Hepatocyte (in vitro differentiated cells): ENCODE data around the gene WDR18. TPM values are rescaled to one million over a fixed set of nuclear protein-coding genes. Genes with fewer than 3 reads are reported as not detected.

Experiments used
- DNase-seq: peaks from one replicate; pipeline ENCODE4 v3.0.0-alpha.2; 2016; ENCODE audit warnings: low spot score
- H2AFZ ChIP-seq: fragments of 200-600 bp; sonication (generic); 2 replicates; pipeline ENCODE4 v1.6.0; 2016; ENCODE audit warnings: antibody characterized with exemption, mild to moderate bottlenecking
- H3K27ac ChIP-seq: fragments of 200-600 bp; sonication (generic); 2 replicates; pipeline ENCODE4 v1.5.1; 2016; ENCODE audit warnings: mild to moderate bottlenecking
- H3K27me3 ChIP-seq: fragments of 200-600 bp; sonication (generic); 2 replicates; pipeline ENCODE4 v1.6.1; 2016
- H3K36me3 ChIP-seq: fragments of 200-600 bp; sonication (generic); replicated peaks from 2 replicates; pipeline ENCODE4 v1.5.1; 2016; ENCODE audit warnings: low read depth; ENCODE audit not compliant: insufficient read depth
- H3K4me1 ChIP-seq: fragments of 200-600 bp; sonication (generic); 2 replicates; pipeline ENCODE4 v1.5.1; 2016; ENCODE audit warnings: mild to moderate bottlenecking, moderate library complexity; ENCODE audit not compliant: insufficient read depth
- H3K4me2 ChIP-seq: fragments of 200-600 bp; sonication (generic); 2 replicates; pipeline ENCODE4 v1.6.0; 2016
- H3K4me3 ChIP-seq: fragments of 200-600 bp; sonication (generic); 2 replicates; pipeline ENCODE4 v1.5.1; 2016; ENCODE audit warnings: mild to moderate bottlenecking
- H3K79me2 ChIP-seq: fragments of 200-600 bp; sonication (generic); 2 replicates; pipeline ENCODE4 v1.6.0; 2017; ENCODE audit warnings: mild to moderate bottlenecking
- H3K9me2 ChIP-seq: fragments of 200-600 bp; sonication (generic); replicated peaks from 2 replicates; pipeline ENCODE4 v1.6.0; 2017; ENCODE audit warnings: mild to moderate bottlenecking; ENCODE audit not compliant: insufficient read depth
- H3K9me3 ChIP-seq: fragments of 200-600 bp; sonication (generic); 2 replicates; pipeline ENCODE4 v1.5.1; 2016; ENCODE audit warnings: low read depth, mild to moderate bottlenecking
- H4K20me1 ChIP-seq: fragments of 200-600 bp; sonication (generic); 2 replicates; pipeline ENCODE4 v1.6.0; 2016; ENCODE audit warnings: mild to moderate bottlenecking; ENCODE audit not compliant: insufficient read depth, poor library complexity, severe bottlenecking
- CTCF ChIP-seq: fragments of 200-600 bp; sonication (generic); IDR thresholded peaks from 2 replicates; pipeline ENCODE4 v1.5.1; 2016; ENCODE audit warnings: antibody characterized with exemption, mild to moderate bottlenecking; ENCODE audit not compliant: poor library complexity
- EZH2 ChIP-seq: fragments of 200-600 bp; sonication (generic); IDR thresholded peaks from 2 replicates; pipeline ENCODE4 v1.6.1; 2016; ENCODE audit warnings: antibody characterized with exemption, mild to moderate bottlenecking, borderline replicate concordance
- EZH2phosphoT487 ChIP-seq: fragments of 200-600 bp; sonication (generic); IDR thresholded peaks from one replicate; pipeline ENCODE4 v1.6.1; 2018; ENCODE audit warnings: antibody characterized with exemption, mild to moderate bottlenecking, low read depth, moderate library complexity; ENCODE audit not compliant: unreplicated experiment, severe bottlenecking
- WGBS: methylation state at CpG from one replicate; pipeline ENCODE4 v1.1.6; 2016; ENCODE audit warnings: low lambda C conversion rate; ENCODE audit errors: missing lambda C conversion rate; 5-methylcytosine and 5-hydroxymethylcytosine counted together
- polyA plus RNA-seq: library from polyadenylated mRNA; unstranded; fragments of >200 nt; fragmentation: Nextera tagmentation; extraction: Ambion mirVana; gene quantifications from 2 replicates; pipeline ENCODE4 v1.2.1, GENCODE V29; 2016
- total RNA-seq: library from RNA; depleted of rRNA; stranded (reverse); fragments of >200 nt; gene quantifications from 2 replicates; pipeline ENCODE4 v1.2.3, GENCODE V29; 2014

Gene WDR18
- total and polyA plus RNA-seq, 2 experiments from 2014 or later: 60.0 to 169 TPM

GRCh38 chr19:1016647-1017114, 32.5 kb downstream of the WDR18 start:
- Histone ChIP-seq H3K79me2 (peaks cover 74% of the 10 kb centered on the region), H3K4me2 (peak overlapping the region; percentile 99), H3K9me2 (no peaks in the 10 kb centered on the region), H3K4me1 (peaks cover 42% of the 10 kb centered on the region), H3K4me3 (no peak overlapping the region), H4K20me1 (peaks cover 65% of the 10 kb centered on the region), H3K36me3 (no peaks in the 10 kb centered on the region), H3K27ac (peak overlapping the region; percentile 86), H2AFZ (no peak overlapping the region), H3K9me3 (no peaks in the 10 kb centered on the region), H3K27me3 (no peaks in the 10 kb centered on the region)
- WGBS: 64% methylated on average over 11 of the region's 12 CpGs
- TF ChIP-seq CTCF (no peak), EZH2phosphoT487 (no peak), EZH2 (no peak)
- DNase-seq: peak; percentile 70

- Histone ChIP-seq H3K4me3 (no peak overlapping the region), H3K4me2 (peak overlapping the region; percentile 99), H4K20me1 (peaks cover 65% of the 10 kb centered on the region), H3K79me2 (peaks cover 74% of the 10 kb centered on the region), H3K9me2 (no peaks in the 10 kb centered on the region), H3K36me3 (no peaks in the 10 kb centered on the region), H2AFZ (no peak overlapping the region), H3K4me1 (peaks cover 42% of the 10 kb centered on the region), H3K27ac (peak overlapping the region; percentile 86), H3K27me3 (no peaks in the 10 kb centered on the region), H3K9me3 (no peaks in the 10 kb centered on the region)
- DNase-seq: no peak
- WGBS: 74% methylated on average over 23 of the region's 24 CpGs
- TF ChIP-seq EZH2phosphoT487 (no peak), CTCF (no peak), EZH2 (no peak)
Measured at GRCh38 chr19:1017115-1017905, 33.2 kb downstream of the WDR18 start.

- TF ChIP-seq CTCF (no peak), EZH2phosphoT487 (no peak), EZH2 (no peak)
- H3K27ac ChIP-seq: peak overlapping the region; percentile 86
- H2AFZ ChIP-seq: no peak overlapping the region
- no peaks in the 10 kb centered on the region for H3K27me3 ChIP-seq
- 95% methylated on average over 9 of the region's 9 CpGs for WGBS
- H3K79me2 ChIP-seq: peaks cover 72% of the 10 kb centered on the region
- no peaks in the 10 kb centered on the region for H3K36me3 ChIP-seq
- H3K9me2 ChIP-seq: no peaks in the 10 kb centered on the region
- H3K4me1 ChIP-seq: peaks cover 42% of the 10 kb centered on the region
- no peak overlapping the region for H3K4me3 ChIP-seq
- peaks cover 65% of the 10 kb centered on the region for H4K20me1 ChIP-seq
- no peak for DNase-seq
- peak overlapping the region; percentile 99 for H3K4me2 ChIP-seq
- H3K9me3 ChIP-seq: no peaks in the 10 kb centered on the region
Measured at GRCh38 chr19:1017906-1018305, 33.8 kb downstream of the WDR18 start.
